Measurements from ENCODE around the gene RBL2.

The RBL2 gene

GRCh38 chr16:53480394-53480793 lies 46.1 kb downstream of the RBL2 start:
- ATAC-seq: no peak

GRCh38 chr16:53482123-53482522 lies 47.9 kb downstream of the RBL2 start:
- Mint-ChIP-seq H3K4me1 (peaks cover 22% of the 10 kb centered on the region), H3K27ac (no peak overlapping the region), H3K36me3 (ENCODE audit: low read depth) (peaks cover 88% of the 10 kb centered on the region), H3K9me3 (peaks cover 31% of the 10 kb centered on the region), H3K27me3 (no peaks in the 10 kb centered on the region), H3K4me3 (no peak overlapping the region)
- DNase-seq (no peak), ATAC-seq (peak; percentile 71)

More at GRCh38 chr16:53480394-53480793, 46.1 kb downstream of the RBL2 start:
- H3K4me1 Mint-ChIP-seq: peaks cover 34% of the 10 kb centered on the region
- no peak for DNase-seq
- H3K4me3 Mint-ChIP-seq: no peak overlapping the region
- peaks cover 22% of the 10 kb centered on the region for H3K9me3 Mint-ChIP-seq
- peaks cover 85% of the 10 kb centered on the region for H3K36me3 Mint-ChIP-seq (ENCODE audit: low read depth)
- H3K27me3 Mint-ChIP-seq: no peaks in the 10 kb centered on the region
- peak overlapping the region; percentile 42 for H3K27ac Mint-ChIP-seq

- Mint-ChIP-seq H3K4me1 (peaks cover 15% of the 10 kb centered on the region), H3K9me3 (peaks cover 32% of the 10 kb centered on the region), H3K36me3 (ENCODE audit: low read depth) (peaks cover 85% of the 10 kb centered on the region), H3K27me3 (no peaks in the 10 kb centered on the region), H3K27ac (no peak overlapping the region), H3K4me3 (no peak overlapping the region)
- DNase-seq: no peak
- ATAC-seq: no peak
Measured at GRCh38 chr16:53484542-53484941, 50.3 kb downstream of the RBL2 start.

- no peak for ATAC-seq
- Mint-ChIP-seq H3K9me3 (peaks cover 32% of the 10 kb centered on the region), H3K4me3 (no peak overlapping the region), H3K27ac (no peak overlapping the region), H3K27me3 (no peaks in the 10 kb centered on the region), H3K4me1 (peaks cover 21% of the 10 kb centered on the region), H3K36me3 (ENCODE audit: low read depth) (peaks cover 83% of the 10 kb centered on the region)
- no peak for DNase-seq
Measured at GRCh38 chr16:53486230-53486629, 52.0 kb downstream of the RBL2 start.

GRCh38 chr16:53489755-53490154 lies 55.5 kb downstream of the RBL2 start:
- Mint-ChIP-seq H3K9me3 (peaks cover 16% of the 10 kb centered on the region), H3K4me1 (peaks cover 14% of the 10 kb centered on the region), H3K4me3 (no peak overlapping the region), H3K36me3 (ENCODE audit: low read depth) (peaks cover 76% of the 10 kb centered on the region), H3K27me3 (no peaks in the 10 kb centered on the region), H3K27ac (peak overlapping the region; percentile 64)
- ATAC-seq (no peak), DNase-seq (no peak)

- Mint-ChIP-seq H3K9me3 (no peaks in the 10 kb centered on the region), H3K27ac (peak overlapping the region; percentile 40), H3K4me1 (peaks cover 21% of the 10 kb centered on the region), H3K27me3 (no peaks in the 10 kb centered on the region), H3K4me3 (no peak overlapping the region), H3K36me3 (ENCODE audit: low read depth) (peaks cover 69% of the 10 kb centered on the region)
- DNase-seq: no peak
- no peak for ATAC-seq
Measured at GRCh38 chr16:53492503-53492902, 58.2 kb downstream of the RBL2 start.

GRCh38 chr16:53494636-53495035 lies 60.4 kb downstream of the RBL2 start:
- ATAC-seq: no peak
- no peak for DNase-seq
- Mint-ChIP-seq H3K27me3 (no peaks in the 10 kb centered on the region), H3K36me3 (ENCODE audit: low read depth) (peaks cover 70% of the 10 kb centered on the region), H3K4me1 (peaks cover 33% of the 10 kb centered on the region), H3K9me3 (no peaks in the 10 kb centered on the region), H3K4me3 (no peak overlapping the region), H3K27ac (no peak overlapping the region)

- no peaks in the 10 kb centered on the region for H3K9me3 Mint-ChIP-seq
- peak overlapping the region; percentile 43 for H3K27ac Mint-ChIP-seq
- H3K4me1 Mint-ChIP-seq: peaks cover 31% of the 10 kb centered on the region
- ATAC-seq (no peak), DNase-seq (no peak)
- H3K36me3 Mint-ChIP-seq (ENCODE audit: low read depth): peaks cover 69% of the 10 kb centered on the region
- no peaks in the 10 kb centered on the region for H3K27me3 Mint-ChIP-seq
- H3K4me3 Mint-ChIP-seq: no peak overlapping the region
Measured at GRCh38 chr16:53495325-53495724, 61.1 kb downstream of the RBL2 start.

GRCh38 chr16:53498984-53499383 lies 64.7 kb downstream of the RBL2 start:
- Mint-ChIP-seq H3K9me3 (no peaks in the 10 kb centered on the region), H3K27me3 (no peaks in the 10 kb centered on the region), H3K4me1 (peaks cover 46% of the 10 kb centered on the region), H3K36me3 (ENCODE audit: low read depth) (peaks cover 46% of the 10 kb centered on the region), H3K27ac (peak overlapping the region; percentile 54), H3K4me3 (no peak overlapping the region)
- DNase-seq: no peak
- peak; percentile 2 for ATAC-seq

GRCh38 chr16:53501216-53501859 lies 67.1 kb downstream of the RBL2 start:
- Mint-ChIP-seq H3K9me3 (no peaks in the 10 kb centered on the region), H3K4me1 (peaks cover 50% of the 10 kb centered on the region), H3K27ac (peak overlapping the region; percentile 61), H3K27me3 (no peaks in the 10 kb centered on the region), H3K4me3 (peak overlapping the region; percentile 99), H3K36me3 (ENCODE audit: low read depth) (peaks cover 26% of the 10 kb centered on the region)
- DNase-seq (no peak), ATAC-seq (no peak)

GRCh38 chr16:53502331-53503269 lies 68.3 kb downstream of the RBL2 start, which contains the start of gene AKTIP:
TSS of gene AKTIP (minus strand) at chr16:53503209. CDS start at chr16:53500259, 2,950 bp downstream.
- H3K27me3 Mint-ChIP-seq: no peaks in the 10 kb centered on the region
- no peaks in the 10 kb centered on the region for H3K9me3 Mint-ChIP-seq
- DNase-seq: peak; percentile 38
- peak within 1 kb of the TSS; percentile 99 for H3K4me3 Mint-ChIP-seq
- H3K27ac Mint-ChIP-seq: peak within 1 kb of the TSS; percentile 93
- H3K4me1 Mint-ChIP-seq: peaks cover 53% of the 10 kb centered on the region
- ATAC-seq: peak; percentile 15
- H3K36me3 Mint-ChIP-seq (ENCODE audit: low read depth): peaks cover 18% of the 10 kb centered on the region

GRCh38 chr16:53503270-53503923 lies 69.1 kb downstream of the RBL2 start:
- Mint-ChIP-seq H3K9me3 (no peaks in the 10 kb centered on the region), H3K4me1 (peaks cover 48% of the 10 kb centered on the region), H3K27me3 (no peaks in the 10 kb centered on the region), H3K36me3 (ENCODE audit: low read depth) (peaks cover 11% of the 10 kb centered on the region), H3K4me3 (peak overlapping the region; percentile 99), H3K27ac (peak overlapping the region; percentile 86)
- DNase-seq (peak; percentile 100), ATAC-seq (peak; percentile 95)

- H3K9me3 Mint-ChIP-seq: no peaks in the 10 kb centered on the region
- H3K27ac Mint-ChIP-seq: peak overlapping the region; percentile 86
- H3K4me3 Mint-ChIP-seq: peak overlapping the region; percentile 99
- H3K27me3 Mint-ChIP-seq: no peaks in the 10 kb centered on the region
- H3K36me3 Mint-ChIP-seq (ENCODE audit: low read depth): peaks cover 7% of the 10 kb centered on the region
- ATAC-seq (no peak), DNase-seq (peak; percentile 30)
- peaks cover 40% of the 10 kb centered on the region for H3K4me1 Mint-ChIP-seq
Measured at GRCh38 chr16:53503991-53504663, 69.9 kb downstream of the RBL2 start.

- peaks cover 39% of the 10 kb centered on the region for H3K4me1 Mint-ChIP-seq
- H3K9me3 Mint-ChIP-seq: no peaks in the 10 kb centered on the region
- ATAC-seq (no peak), DNase-seq (no peak)
- H3K27ac Mint-ChIP-seq: peak overlapping the region; percentile 86
- H3K4me3 Mint-ChIP-seq: peak overlapping the region; percentile 99
- no peaks in the 10 kb centered on the region for H3K27me3 Mint-ChIP-seq
- peaks cover 6% of the 10 kb centered on the region for H3K36me3 Mint-ChIP-seq (ENCODE audit: low read depth)
Measured at GRCh38 chr16:53504665-53505064, 70.4 kb downstream of the RBL2 start.
